Right lung (tissue), 10 donors: ENCODE measurements around the gene CSNK1E. TPM values are rescaled to one million over a fixed set of nuclear protein-coding genes. Genes with fewer than 3 reads are reported as not detected.
"Not testable (repeated sequence)": the region's sequence is repeated elsewhere in the genome, so short reads cannot be mapped to it uniquely, and the experiment has no call there.

Experiments
- DNase-seq, 2 donors: peaks; one replicate each; pipeline ENCODE4 v3.0.0-alpha.2; 2013
- long read RNA-seq, 8 donors: transcript quantifications; one replicate each; lab custom pipeline, GENCODE V29; 2026
- polyA plus RNA-seq, 5 donors: library from polyadenylated mRNA; unstranded; fragments of 120-200 nt; gene quantifications; one replicate each; pipeline versions ENCODE4 v1.2.1 to v1.2.3, GENCODE V29; 2013; ENCODE audit warnings: inconsistent platforms in 1 of 5, low replicate concordance in 1 of 5; ENCODE audit not compliant: insufficient read length in 5 of 5, insufficient read depth in 1 of 5

The CSNK1E gene
- polyA plus RNA-seq, result 100 to 1,000 TPM; 148 to 201 (median 194) TPM
- long read RNA-seq, donor 1, transcript CSNK1E-204 (10 exons, 1,580 nt), result minor isoform, 6 of 73 reads
- long read RNA-seq, donor 1, transcript CSNK1E-215 (4 exons, 885 nt), result minor isoform, 6 of 73 reads
- long read RNA-seq, donor 1, transcript CSNK1E-203 (11 exons, 2,791 nt), result major isoform, 34 of 73 reads
- long read RNA-seq, donor 1, partial matches to known transcripts, result 22 of 73 reads
- long read RNA-seq, donor 1, other reads (novel, unspliced or antisense), result 0 of 73 reads
- long read RNA-seq, donor 2, transcript CSNK1E-203 (11 exons, 2,791 nt), result major isoform, 9 of 12 reads
- long read RNA-seq, donor 2, partial matches to known transcripts, result 0 of 12 reads
- long read RNA-seq, donor 2, other reads (novel, unspliced or antisense), result 0 of 12 reads
- long read RNA-seq, donor 3, transcript CSNK1E-203 (11 exons, 2,791 nt), result major isoform, 16 of 33 reads
- long read RNA-seq, donor 3, partial matches to known transcripts, result 8 of 33 reads
- long read RNA-seq, donor 3, other reads (novel, unspliced or antisense), result 0 of 33 reads
- long read RNA-seq, donor 4, transcript CSNK1E-203 (11 exons, 2,791 nt), result major isoform, 16 of 38 reads
- long read RNA-seq, donor 4, transcript CSNK1E-204 (10 exons, 1,580 nt), result minor isoform, 5 of 38 reads
- long read RNA-seq, donor 4, partial matches to known transcripts, result 15 of 38 reads
- long read RNA-seq, donor 4, other reads (novel, unspliced or antisense), result 0 of 38 reads
- long read RNA-seq, donor 5, transcript CSNK1E-203 (11 exons, 2,791 nt), result major isoform, 32 of 60 reads
- long read RNA-seq, donor 5, partial matches to known transcripts, result 21 of 60 reads
- long read RNA-seq, donor 5, other reads (novel, unspliced or antisense), result 0 of 60 reads
- long read RNA-seq, donor 6, transcript CSNK1E-203 (11 exons, 2,791 nt), result major isoform, 26 of 56 reads
- long read RNA-seq, donor 6, partial matches to known transcripts, result 19 of 56 reads
- long read RNA-seq, donor 6, other reads (novel, unspliced or antisense), result 0 of 56 reads
- long read RNA-seq, donor 7, transcript CSNK1E-203 (11 exons, 2,791 nt), result major isoform, 23 of 58 reads
- long read RNA-seq, donor 7, transcript CSNK1E-215 (4 exons, 885 nt), result minor isoform, 5 of 58 reads
- long read RNA-seq, donor 7, partial matches to known transcripts, result 25 of 58 reads
- long read RNA-seq, donor 7, other reads (novel, unspliced or antisense), result 0 of 58 reads
- long read RNA-seq, donor 8, transcript CSNK1E-203 (11 exons, 2,791 nt), result major isoform, 13 of 16 reads
- long read RNA-seq, donor 8, partial matches to known transcripts, result 0 of 16 reads
- long read RNA-seq, donor 8, other reads (novel, unspliced or antisense), result 0 of 16 reads

GRCh38 chr22:38317122-38317994 is at the start of gene CSNK1E:
CSNK1E (minus strand) TSS chr22:38317433; CDS start chr22:38314157, 3,276 bp downstream.
- DNase-seq, result peak; percentile 65 to 70

- DNase-seq, result not testable (repeated sequence)
Measured at GRCh38 chr22:38365829-38366228, 48.6 kb upstream of the CSNK1E start.

GRCh38 chr22:38365174-38365573 is 47.9 kb upstream of the CSNK1E start:
- not testable (repeated sequence) for DNase-seq

DNA sequence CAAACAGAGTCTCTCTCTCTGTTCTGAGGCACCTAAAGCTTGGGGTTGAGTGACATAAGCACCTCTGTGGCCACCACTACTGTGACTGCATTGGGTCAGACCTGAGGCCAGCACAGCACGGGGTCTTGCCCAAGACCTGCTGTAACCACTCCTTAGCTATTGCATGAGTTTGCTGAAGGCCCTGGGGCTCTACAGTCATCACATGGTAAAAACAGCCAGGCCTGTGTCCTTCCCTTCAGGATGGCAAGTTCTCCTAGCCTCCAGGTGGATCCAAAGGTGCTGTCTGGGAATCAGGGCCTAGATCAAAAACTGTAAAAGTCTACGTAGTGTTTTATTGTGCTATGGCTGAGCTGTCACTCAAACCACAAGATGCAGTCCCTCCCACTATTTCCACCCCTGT is 43.3 kb upstream of the CSNK1E start:
- DNase-seq, result not testable (repeated sequence)

GRCh38 chr22:38359817-38360216 is 42.6 kb upstream of the CSNK1E start:
- DNase-seq, result not testable (repeated sequence)

DNA sequence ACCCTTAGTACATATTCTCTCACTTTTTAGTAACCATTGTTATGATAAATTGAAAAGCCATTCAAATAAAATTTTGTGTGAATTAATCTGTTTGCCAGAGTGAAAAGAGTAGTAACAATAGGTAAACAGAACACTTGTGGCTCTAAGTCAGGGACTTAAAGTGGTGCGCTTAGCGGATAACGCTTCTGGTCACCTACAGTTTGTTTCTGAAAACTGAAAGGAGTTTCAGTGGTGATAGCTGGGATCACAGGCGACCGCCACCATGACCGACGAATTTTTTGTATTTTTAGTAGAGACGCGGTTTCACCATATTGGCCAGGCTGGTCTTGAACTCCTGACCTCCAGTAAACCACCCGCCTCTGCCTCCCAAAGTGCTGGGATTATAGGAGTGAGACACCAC is 40.7 kb upstream of the CSNK1E start:
- DNase-seq, result not testable (repeated sequence)

DNA sequence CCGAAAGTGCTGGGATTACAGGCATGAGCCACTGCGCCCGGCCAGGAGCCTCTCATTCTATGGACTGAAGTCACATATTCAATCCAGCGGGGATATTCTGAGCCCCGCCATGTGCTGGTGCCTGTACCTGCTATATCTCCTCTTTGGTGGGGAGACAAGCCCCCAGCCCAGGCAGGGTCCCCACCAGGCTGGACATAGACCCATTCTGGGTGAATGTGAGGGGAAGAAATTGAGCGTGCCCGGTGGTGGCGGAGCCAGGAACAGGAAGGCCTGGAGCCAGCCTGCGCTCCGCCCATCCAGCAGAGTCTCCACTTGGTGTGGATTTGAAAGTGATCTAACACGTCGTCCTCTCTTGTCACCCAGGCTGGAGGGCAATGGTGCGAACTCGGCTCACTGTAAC is 38.0 kb upstream of the CSNK1E start:
- DNase-seq, result no peak

- no peak for DNase-seq
Measured at GRCh38 chr22:38353701-38354100, 36.5 kb upstream of the CSNK1E start.

- peak; percentile 52 to 54 for DNase-seq
Measured at GRCh38 chr22:38353142-38353629, 36.0 kb upstream of the CSNK1E start.

DNA sequence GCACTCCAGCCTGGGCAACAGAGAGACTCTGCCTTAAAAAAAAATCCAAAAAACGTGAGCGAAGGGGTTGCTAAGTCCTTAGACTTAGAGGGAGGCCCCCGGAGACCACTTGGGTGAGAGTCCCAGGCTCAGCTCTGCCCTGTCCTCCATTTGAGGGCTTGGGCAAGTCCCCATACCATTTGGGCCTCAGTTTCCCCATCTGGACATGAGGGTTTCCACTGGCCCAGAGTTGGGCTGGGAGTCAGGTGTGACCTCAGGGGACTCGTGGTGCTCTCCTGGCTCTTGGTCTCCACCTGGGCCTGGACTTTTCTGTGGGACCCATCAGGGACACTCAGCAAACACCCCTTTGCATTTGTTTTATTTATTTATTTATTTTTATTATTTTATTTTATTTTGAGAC is 35.2 kb upstream of the CSNK1E start:
- no peak for DNase-seq

DNA sequence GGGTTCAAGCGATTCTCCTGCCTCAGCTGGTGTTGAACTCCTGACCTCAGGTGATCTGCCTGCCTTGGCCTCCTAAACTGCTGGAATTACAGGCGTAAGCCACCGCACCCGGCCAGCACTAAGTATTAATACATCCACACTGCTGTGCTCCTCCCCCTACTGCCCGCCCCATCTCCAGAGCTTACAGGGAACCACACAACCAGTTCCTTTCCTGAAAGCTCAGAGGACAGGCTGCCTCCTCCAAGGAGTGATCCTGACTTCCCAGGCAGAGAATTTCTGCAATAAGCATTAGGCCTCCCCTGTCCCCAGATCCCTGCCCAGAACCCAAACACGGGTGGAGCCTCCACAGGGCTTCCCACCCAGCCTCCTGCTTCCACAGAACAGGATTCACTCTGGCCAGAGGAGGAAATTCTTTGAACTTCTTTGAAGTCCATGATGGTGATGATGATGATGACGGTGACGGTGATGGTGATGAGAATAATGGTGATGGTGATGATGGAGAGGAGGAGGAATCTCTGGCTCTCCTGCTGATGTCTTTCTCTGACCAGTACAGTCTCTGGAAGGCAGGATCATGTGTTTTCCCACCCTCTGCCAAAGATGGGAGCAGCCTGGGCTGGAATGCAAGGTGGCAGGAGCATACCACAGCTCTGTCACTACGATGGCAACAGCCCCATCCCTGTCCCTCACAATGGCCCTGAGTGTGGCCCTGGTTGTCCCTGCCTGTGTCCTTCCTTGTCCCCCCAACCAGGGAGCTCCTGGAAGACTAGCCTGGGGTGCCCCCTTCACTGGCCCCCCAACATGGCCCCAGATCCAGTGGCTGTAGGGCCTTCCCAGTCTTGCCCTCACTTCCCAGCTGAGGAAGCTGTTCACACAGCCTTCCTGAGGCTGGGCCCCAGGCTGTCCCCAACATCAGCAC is 33.5 kb upstream of the CSNK1E start:
- DNase-seq, result no peak

DNA sequence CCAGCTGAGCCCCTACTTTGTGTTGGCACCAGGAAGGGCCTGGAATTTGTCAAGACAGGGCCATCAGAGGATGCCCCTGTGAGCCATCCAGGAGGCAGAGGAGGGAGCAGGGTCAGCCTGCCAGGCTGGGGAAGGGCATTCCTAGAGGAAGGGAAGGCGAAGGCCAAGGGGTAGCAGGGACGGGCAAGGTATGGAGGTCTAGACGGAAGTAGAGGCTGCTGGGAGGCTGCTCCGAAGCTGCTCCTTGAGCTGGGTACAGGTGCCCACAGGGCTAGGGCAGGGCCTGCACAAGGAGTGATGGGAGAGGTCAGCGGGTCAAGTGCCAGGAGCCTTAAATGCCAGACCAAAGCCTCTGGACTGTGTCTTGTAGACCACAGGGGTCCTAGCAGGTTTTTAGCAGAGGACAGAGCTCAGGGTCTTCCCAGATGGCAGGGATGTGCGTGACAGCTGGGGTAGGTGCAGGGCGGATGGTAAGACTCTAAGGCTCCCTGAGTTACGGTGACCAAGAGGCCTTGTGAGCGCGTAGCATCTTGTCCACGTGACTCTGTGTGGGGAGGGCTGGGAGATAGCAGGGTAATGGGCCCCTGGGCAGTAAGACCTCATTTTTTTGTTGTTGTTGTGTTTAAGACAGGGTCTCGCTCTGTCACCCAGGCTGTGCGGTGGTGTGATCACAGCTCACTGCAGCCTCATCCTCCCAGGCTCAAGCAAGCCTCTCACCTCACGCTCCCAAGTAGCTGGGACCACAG is 31.7 kb upstream of the CSNK1E start:
- DNase-seq, result no peak

DNA sequence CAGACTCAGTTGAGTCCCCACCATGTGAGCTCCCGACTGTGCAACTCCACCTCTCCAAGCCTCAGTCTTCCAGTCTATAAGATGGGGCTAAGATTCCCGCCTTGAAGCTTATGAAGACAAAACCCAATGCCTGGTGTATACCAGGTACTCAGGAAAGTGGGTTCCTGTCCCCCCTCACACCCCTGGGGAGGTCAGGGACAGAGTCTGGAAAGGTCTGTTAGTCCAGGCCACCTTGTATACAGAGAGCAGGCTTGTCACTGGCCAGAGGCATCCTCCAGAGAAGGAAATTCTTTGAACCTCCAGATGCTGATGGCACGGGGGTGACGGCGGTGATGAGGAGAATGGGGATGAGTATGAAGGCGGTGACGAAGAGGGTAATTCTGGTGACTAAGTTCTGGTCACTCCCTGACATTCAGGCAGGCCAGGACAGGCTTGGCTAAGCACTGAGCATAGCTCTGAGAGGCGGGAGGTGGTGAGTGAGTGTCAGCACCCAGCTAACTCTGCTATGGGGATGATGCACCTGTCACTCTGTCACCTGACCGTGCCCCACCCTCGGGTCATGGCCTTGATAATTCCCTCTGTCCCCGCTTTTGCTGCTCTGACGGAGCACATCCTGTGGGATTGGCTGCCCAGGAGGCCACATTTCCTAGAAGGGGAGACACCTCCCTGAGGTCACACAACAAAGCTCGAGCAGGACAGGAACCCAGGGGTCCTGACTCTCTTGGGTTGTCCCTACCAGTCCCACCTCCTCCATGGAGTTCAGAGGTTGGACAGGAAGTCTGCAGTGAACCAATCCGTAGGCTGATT is 30.9 kb upstream of the CSNK1E start:
- DNase-seq, result no peak

DNA sequence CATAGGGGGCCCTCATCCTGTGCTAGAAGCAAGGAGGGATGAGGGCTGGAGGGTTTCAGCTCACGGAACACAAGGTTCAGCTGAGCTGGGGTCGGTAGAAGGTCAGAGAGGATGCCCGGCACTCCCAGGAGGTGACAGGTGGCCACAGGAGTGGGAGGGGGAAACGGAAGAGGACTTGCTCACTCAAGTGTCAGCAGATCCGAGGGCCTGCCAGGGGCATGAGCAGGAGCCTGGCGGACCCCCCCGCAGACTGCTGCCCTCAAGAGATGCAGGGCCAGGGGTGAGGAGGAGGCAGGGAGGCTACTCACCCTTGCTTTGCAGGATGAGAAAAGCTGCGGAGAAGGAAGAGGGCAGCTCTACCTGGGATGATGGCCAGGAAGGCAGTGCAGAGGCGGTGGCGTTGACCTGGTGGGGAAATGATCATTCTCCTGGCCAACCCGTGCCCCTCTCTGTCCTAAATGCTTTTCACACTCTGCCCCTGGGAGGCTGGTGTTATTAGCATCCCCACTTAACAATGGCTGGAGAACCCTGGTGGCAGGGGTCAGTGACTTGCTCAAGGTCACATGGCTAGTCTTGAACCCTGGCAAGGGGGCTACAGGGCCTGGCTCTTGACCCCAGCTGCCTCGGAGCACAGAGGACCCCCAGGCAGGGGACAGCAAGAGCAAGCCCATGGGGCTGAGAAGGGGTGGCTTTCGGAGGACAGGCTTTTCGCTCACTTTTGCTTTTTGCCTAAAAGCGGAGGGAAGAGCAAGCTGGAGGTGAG is 30.1 kb upstream of the CSNK1E start:
- no peak for DNase-seq

- DNase-seq, result no peak
Measured at GRCh38 chr22:38346506-38346905, 29.3 kb upstream of the CSNK1E start.

GRCh38 chr22:38345782-38346181 is 28.5 kb upstream of the CSNK1E start:
- DNase-seq, result no peak

DNA sequence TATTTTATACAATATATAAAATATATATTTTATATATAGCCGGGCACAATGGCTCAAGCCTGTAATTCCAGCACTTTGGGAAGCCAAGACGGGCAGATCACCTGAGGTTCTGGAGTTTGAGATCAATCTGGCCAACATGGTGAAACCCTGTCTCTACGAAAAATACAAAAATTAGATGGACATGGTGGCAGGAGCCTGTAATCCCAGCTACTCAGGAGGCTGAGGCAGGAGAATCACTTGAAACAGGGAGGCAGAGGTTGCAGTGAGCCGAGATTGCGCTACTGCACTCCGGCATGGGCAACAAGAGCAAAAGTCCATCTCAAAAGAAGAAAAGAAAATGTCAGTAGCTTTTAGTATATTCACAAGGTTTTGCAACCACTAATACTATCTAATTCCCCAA is 22.7 kb upstream of the CSNK1E start:
- DNase-seq, result not testable (repeated sequence)
